Activated T-helper 1 cell treated with anti-CD3 and anti-CD28 coated beads, Interleukin-12 subunit alpha, Interleukin-12 subunit beta, Interleukin-2, Interleukin-4 antibody, amounts not matched to agents 30 ng/mL and 10 ng/mL and 1 ng/mL, durations not matched to agents 14 hours and 24 hours and 36 hours (primary cell): ENCODE results near the gene MYO9A. TPM values are rescaled to one million over a fixed set of nuclear protein-coding genes. Genes with fewer than 3 reads are reported as not detected.
"Not testable (repeated sequence)": the region's sequence is repeated elsewhere in the genome, so short reads cannot be mapped to it uniquely, and the experiment has no call there.

ENCODE experiments used
- DNase-seq: peaks from one replicate; pipeline ENCODE4 v3.0.0; 2021; ENCODE audit warnings: low spot score
- H3K27ac Mint-ChIP-seq: one replicate; pipeline ENCODE4 v1.8.0; 2021; ENCODE audit warnings: mild to moderate bottlenecking, mixed read lengths
- H3K27me3 Mint-ChIP-seq: one replicate; pipeline ENCODE4 v1.8.0; 2022; ENCODE audit warnings: mild to moderate bottlenecking, moderate library complexity, mixed read lengths; ENCODE audit not compliant: insufficient read depth
- H3K36me3 Mint-ChIP-seq: one replicate; pipeline ENCODE4 v1.8.0; 2021; ENCODE audit warnings: low read depth, mixed read lengths
- H3K4me1 Mint-ChIP-seq: one replicate; pipeline ENCODE4 v1.8.0; 2021; ENCODE audit warnings: low read depth, mixed read lengths
- H3K4me3 Mint-ChIP-seq: one replicate; pipeline ENCODE4 v1.8.0; 2021; ENCODE audit warnings: mild to moderate bottlenecking, moderate library complexity, mixed read lengths
- H3K9me3 Mint-ChIP-seq: one replicate; pipeline ENCODE4 v1.8.0; 2021; ENCODE audit warnings: mixed read lengths
- intact Hi-C: fragments of 100-400 bp; cut with micrococcal nuclease; formaldehyde crosslinking; loops from one replicate; pipeline ENCODE4 v1.15.1; 2024
- total RNA-seq: library from RNA; stranded (reverse); gene quantifications from 2 replicates; pipeline ENCODE4 v1.2.3, GENCODE V29; 2022

The MYO9A gene
- total RNA-seq, 1 donor from 2014 or later: 15.2 TPM

GRCh38 chr15:72042054-72042453, 75.9 kb downstream of the MYO9A start:
- no peak for DNase-seq
- peaks cover 7% of the 10 kb centered on the region for H3K9me3 Mint-ChIP-seq
- H3K36me3 Mint-ChIP-seq: no peaks in the 10 kb centered on the region
- H3K4me3 Mint-ChIP-seq: no peak overlapping the region
- no peaks in the 10 kb centered on the region for H3K4me1 Mint-ChIP-seq
- peaks cover 2% of the 10 kb centered on the region for H3K27me3 Mint-ChIP-seq
- H3K27ac Mint-ChIP-seq: no peak overlapping the region
- intact Hi-C loops: no loop called here

DNA sequence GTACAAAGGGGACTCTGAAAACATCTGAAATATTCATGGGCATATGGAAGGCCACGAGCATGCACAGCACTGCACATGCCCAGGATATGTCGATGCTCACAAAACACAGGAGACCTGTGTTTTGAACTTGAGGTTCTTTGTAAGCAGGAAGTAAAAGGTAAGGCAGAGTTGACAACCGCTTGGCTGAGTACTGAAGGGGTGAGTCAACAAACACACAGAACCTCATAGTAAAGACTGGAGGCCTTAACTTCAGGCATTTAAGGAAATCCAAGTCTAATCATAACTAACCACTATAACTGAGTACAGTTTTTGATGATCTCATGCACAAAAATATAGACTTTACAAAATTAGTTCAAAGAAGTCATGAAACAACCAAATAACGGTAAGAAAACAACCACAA, 80.6 kb downstream of the MYO9A start:
- no peaks in the 10 kb centered on the region for H3K4me1 Mint-ChIP-seq
- no peak overlapping the region for H3K27ac Mint-ChIP-seq
- intact Hi-C loops: no loop called here
- no peak overlapping the region for H3K4me3 Mint-ChIP-seq
- H3K27me3 Mint-ChIP-seq: no peaks in the 10 kb centered on the region
- H3K9me3 Mint-ChIP-seq: peaks cover 7% of the 10 kb centered on the region
- H3K36me3 Mint-ChIP-seq: no peaks in the 10 kb centered on the region
- no peak for DNase-seq

DNA sequence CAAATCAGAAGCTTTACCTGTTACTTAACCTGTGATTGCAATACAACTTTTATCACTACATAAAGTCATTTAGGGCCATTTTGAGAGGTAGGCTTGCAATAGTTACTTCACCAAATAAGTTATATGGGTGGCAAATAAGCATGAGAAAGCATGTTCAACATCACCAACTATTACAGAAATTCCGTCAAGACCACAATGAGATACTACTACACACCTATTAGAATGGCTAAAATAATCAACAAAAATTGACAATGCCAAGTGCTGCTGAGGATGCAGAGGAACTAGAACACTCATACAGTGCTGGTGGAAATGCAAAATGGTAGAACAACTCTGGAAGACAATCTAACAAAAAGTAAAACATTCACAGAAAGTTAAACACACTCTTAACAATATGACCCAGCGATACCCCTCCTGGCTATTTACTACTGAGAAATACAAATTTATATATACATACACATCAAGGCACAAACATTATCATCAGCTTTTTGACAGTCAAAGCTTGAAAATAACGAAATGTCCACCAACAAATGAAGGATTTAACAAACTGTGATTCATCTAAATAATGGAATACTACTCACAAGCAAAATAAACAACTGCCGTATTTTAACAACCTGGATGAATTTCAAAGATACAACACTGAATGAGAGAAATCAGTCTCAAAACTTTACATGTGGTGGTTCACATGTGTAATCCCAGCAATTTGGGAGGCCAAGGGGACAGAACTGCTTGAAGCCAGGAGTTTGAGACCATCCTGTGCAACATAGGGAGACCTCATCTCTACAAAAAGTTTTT, 82.9 kb downstream of the MYO9A start:
- Mint-ChIP-seq H3K4me3 (no peak overlapping the region), H3K36me3 (no peaks in the 10 kb centered on the region), H3K27me3 (no peaks in the 10 kb centered on the region), H3K4me1 (no peaks in the 10 kb centered on the region), H3K27ac (no peak overlapping the region), H3K9me3 (peaks cover 7% of the 10 kb centered on the region)
- no peak for DNase-seq
- intact Hi-C loops: no loop called here

DNA sequence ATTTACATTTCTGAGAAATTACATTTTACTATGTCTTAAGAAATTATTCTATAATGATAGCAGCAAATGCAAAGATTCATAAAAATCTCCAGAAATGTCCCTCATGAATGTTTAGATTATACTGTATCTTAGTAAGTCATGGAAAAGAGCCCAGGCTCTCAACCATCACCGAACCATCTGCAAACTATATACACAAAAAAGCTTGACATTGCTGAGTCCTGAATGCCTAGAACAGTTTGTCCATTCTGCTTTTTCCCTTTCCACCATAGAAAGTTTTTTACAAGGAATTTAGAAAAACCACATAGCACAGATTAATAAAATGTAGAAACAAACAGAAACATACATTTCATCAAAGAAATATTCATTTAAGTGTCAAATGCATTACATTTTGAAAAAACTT, 83.6 kb downstream of the MYO9A start:
- DNase-seq: no peak
- Mint-ChIP-seq H3K4me3 (no peak overlapping the region), H3K4me1 (no peaks in the 10 kb centered on the region), H3K27me3 (no peaks in the 10 kb centered on the region), H3K9me3 (peaks cover 7% of the 10 kb centered on the region), H3K36me3 (no peaks in the 10 kb centered on the region), H3K27ac (no peak overlapping the region)
- intact Hi-C loops: no loop called here

- H3K4me3 Mint-ChIP-seq: no peak overlapping the region
- H3K4me1 Mint-ChIP-seq: no peaks in the 10 kb centered on the region
- intact Hi-C loops: no loop called here
- DNase-seq: no peak
- H3K9me3 Mint-ChIP-seq: peaks cover 7% of the 10 kb centered on the region
- H3K36me3 Mint-ChIP-seq: no peaks in the 10 kb centered on the region
- no peak overlapping the region for H3K27ac Mint-ChIP-seq
- no peaks in the 10 kb centered on the region for H3K27me3 Mint-ChIP-seq
These were observed 84.2 kb downstream of the MYO9A start for GRCh38 chr15:72033711-72034110.

DNA sequence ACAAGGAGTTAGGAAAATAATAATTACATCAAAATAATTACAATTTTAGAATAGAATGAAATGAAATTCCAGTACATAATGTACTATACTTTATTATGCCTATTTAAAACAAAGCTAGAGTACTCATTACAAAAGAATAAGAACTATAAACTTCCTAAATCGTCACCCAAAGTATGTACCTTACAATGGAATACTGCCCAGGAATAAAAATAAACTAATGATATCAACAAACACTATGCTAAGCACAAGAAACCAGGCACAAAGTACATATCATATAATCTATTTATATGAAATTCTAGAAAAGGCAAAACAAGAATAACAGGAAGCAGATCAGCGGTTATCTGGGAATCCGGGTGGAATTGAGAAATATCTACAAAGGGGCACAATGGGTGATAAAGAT, 84.7 kb downstream of the MYO9A start:
- DNase-seq: no peak
- no peaks in the 10 kb centered on the region for H3K36me3 Mint-ChIP-seq
- no peak overlapping the region for H3K27ac Mint-ChIP-seq
- H3K9me3 Mint-ChIP-seq: peaks cover 4% of the 10 kb centered on the region
- no peaks in the 10 kb centered on the region for H3K27me3 Mint-ChIP-seq
- intact Hi-C loops: no loop called here
- H3K4me1 Mint-ChIP-seq: no peaks in the 10 kb centered on the region
- no peak overlapping the region for H3K4me3 Mint-ChIP-seq

GRCh38 chr15:72021604-72022003, 96.3 kb downstream of the MYO9A start:
- Mint-ChIP-seq H3K4me1 (no peaks in the 10 kb centered on the region), H3K36me3 (no peaks in the 10 kb centered on the region), H3K9me3 (no peaks in the 10 kb centered on the region), H3K27ac (no peak overlapping the region), H3K4me3 (no peak overlapping the region), H3K27me3 (no peaks in the 10 kb centered on the region)
- no peak for DNase-seq
- intact Hi-C loops: no loop called here

- no peaks in the 10 kb centered on the region for H3K27me3 Mint-ChIP-seq
- H3K27ac Mint-ChIP-seq: no peak overlapping the region
- H3K4me1 Mint-ChIP-seq: no peaks in the 10 kb centered on the region
- DNase-seq: no peak
- intact Hi-C loops: no loop called here
- H3K36me3 Mint-ChIP-seq: no peaks in the 10 kb centered on the region
- no peaks in the 10 kb centered on the region for H3K9me3 Mint-ChIP-seq
- no peak overlapping the region for H3K4me3 Mint-ChIP-seq
These were observed 97.2 kb downstream of the MYO9A start for GRCh38 chr15:72020799-72021198.

DNA sequence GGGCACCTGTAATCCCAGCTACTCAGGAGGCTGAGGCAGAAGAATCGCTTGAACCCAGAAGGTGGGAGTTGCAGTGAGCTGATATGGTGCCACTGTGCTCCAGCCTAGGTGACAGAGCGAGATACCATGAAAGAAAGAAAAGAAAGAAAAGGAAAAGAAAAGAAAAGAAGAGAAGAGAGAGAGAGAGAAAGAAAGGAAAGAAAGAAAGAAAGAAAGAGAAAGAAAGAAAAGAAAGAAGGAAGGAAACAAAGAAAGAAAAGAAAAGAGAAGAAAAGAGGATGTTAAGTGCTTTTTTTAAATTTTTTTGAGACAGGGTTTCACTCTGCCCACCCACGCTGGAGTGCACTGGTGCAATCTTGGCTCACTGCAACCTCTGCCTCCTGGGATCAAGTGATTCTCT, 103.4 kb downstream of the MYO9A start:
- H3K4me3 Mint-ChIP-seq, H3K4me1 Mint-ChIP-seq, intact Hi-C loops, H3K27me3 Mint-ChIP-seq, DNase-seq, H3K27ac Mint-ChIP-seq, H3K36me3 Mint-ChIP-seq, H3K9me3 Mint-ChIP-seq: not testable (repeated sequence)

DNA sequence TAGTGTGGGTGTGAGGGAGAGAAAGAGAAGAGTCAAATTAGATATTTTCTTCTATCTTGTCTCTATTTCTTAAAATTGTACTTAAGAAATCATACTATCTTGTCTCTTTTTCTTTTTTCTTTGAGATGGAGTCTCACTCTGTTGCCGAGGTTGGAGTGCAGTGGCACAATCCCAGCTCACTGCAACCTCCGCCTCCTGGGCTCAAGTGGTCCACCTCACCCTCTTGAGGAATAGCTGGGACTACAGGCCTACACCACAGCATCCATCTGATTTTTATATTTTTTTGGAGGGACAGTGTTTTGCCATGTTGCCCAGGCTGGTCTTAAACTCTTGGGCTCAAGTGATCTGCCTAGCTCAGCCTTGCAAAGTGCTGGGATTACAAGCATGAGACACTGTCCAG, 104.2 kb downstream of the MYO9A start:
- H3K36me3 Mint-ChIP-seq: no peaks in the 10 kb centered on the region
- no peak for DNase-seq
- no peaks in the 10 kb centered on the region for H3K9me3 Mint-ChIP-seq
- H3K4me1 Mint-ChIP-seq: no peaks in the 10 kb centered on the region
- intact Hi-C loops: no loop called here
- peaks cover 2% of the 10 kb centered on the region for H3K27me3 Mint-ChIP-seq
- H3K27ac Mint-ChIP-seq: no peak overlapping the region
- H3K4me3 Mint-ChIP-seq: no peak overlapping the region

DNA sequence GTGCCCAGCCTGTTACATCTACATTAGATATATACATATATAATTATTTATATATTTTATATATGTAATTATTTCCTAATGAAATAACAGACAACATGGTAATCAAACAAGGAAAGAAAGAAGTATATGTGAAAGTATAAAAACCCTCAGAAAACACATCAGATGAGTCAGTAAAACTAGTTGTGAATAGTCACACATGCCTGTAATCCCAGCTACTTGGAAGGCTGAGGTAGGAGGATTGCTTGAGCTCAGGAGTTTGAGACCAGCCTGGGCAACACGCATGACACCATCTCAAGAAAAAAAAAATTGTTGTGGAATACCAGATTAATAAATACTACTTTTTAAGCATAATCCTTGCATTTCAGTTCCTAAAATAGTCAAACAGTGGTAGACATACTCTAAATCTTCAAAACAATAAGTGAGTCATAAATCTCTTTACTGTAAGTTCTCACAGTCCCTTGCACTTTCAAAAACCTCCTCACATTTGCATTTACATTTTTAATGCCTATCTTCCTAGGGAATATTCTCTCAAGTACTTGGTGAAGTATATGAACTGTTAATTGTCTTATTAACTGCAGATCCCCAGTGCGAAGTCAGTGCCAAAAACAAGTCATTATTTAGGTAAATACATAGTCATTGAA, 106.5 kb downstream of the MYO9A start:
- Mint-ChIP-seq H3K27me3 (peaks cover 2% of the 10 kb centered on the region), H3K36me3 (no peaks in the 10 kb centered on the region), H3K27ac (no peak overlapping the region), H3K4me3 (no peak overlapping the region), H3K9me3 (no peaks in the 10 kb centered on the region), H3K4me1 (no peaks in the 10 kb centered on the region)
- intact Hi-C loops: no loop called here
- DNase-seq: no peak

- Mint-ChIP-seq H3K36me3 (no peaks in the 10 kb centered on the region), H3K4me1 (no peaks in the 10 kb centered on the region), H3K4me3 (no peak overlapping the region), H3K9me3 (no peaks in the 10 kb centered on the region), H3K27me3 (no peaks in the 10 kb centered on the region), H3K27ac (no peak overlapping the region)
- intact Hi-C loops: no loop called here
- DNase-seq: no peak
These were observed 108.7 kb downstream of the MYO9A start for GRCh38 chr15:72009222-72009621.

DNA sequence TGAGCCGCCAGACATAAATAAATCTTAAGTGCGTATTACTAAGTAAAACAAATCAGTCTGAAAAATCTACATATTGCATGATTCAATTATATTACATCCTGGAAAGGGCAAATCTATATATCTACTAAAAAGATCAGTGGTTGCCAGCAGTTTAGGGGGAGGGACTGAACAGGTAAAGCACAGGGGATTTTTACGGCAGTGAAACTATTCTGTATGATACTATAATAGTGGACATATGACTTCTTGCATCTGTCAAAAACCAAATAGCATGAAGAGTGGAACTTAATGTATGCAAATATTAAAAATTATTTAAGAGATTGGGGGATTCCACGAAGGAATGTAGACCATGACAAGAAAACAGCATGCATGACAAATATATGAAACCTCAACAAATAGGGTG, 111.6 kb downstream of the MYO9A start:
- H3K27ac Mint-ChIP-seq: no peak overlapping the region

More for the DNA sequence above, 111.6 kb downstream of the MYO9A start:
- H3K4me1 Mint-ChIP-seq: no peaks in the 10 kb centered on the region
- no peak for DNase-seq
- no peaks in the 10 kb centered on the region for H3K36me3 Mint-ChIP-seq
- no peak overlapping the region for H3K4me3 Mint-ChIP-seq
- intact Hi-C loops: no loop called here
- no peaks in the 10 kb centered on the region for H3K27me3 Mint-ChIP-seq
- no peaks in the 10 kb centered on the region for H3K9me3 Mint-ChIP-seq
